GM08714 (cell line): Measurements from ENCODE around the gene VWF.

Experiments used
- H3K4me3 ChIP-seq: fragments of 200-500 bp; sonication (Bioruptor generic); 2 replicates; pipeline ENCODE4 v1.5.1; 2014; ENCODE audit warnings: mild to moderate bottlenecking, low read length, inconsistent platforms
- ZNF274 ChIP-seq: IDR thresholded peaks from 2 replicates; pipeline ENCODE4 v1.6.1; 2012; ENCODE audit warnings: mild to moderate bottlenecking, low read depth, low read length

The VWF gene

DNA sequence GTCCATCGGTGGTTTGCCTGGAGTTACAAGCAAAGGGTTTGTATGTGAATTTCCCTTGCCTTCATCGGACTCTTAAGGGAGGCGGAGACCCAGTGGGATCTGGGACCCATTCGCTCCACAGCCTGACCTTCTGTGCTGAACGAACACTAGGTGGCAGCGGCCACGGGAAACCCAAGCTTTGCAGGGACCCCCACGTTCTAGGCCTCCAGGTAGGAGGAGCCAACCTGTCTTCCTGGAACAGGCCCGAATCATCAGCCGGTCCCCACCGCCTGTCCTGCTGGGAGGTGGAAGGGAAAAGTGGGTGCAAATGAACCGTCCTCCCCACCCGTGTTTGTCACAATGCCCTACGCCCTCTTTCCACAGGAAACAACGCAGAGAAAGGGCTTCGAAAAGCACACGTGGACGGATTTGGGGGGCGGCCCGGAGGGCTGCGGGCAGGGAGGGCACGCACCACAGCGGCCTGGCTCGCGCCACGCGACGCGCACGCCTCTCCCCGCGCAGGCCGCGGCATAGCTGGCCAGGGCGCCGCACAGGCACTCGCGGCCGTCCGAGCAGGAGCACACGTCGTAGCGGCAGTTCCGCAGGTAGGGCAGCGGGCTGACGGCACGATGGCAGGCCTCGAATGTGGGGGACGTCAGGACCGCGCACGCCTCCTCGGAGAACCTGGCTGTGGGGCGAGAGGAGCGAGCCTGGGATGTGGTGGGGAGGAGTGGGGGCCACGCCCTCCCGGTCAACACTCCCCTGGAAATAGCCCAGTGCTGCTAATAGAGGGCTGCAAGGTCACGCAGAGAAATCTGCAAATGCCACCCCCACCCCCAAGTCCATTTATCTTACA is 67.8 kb downstream of the VWF start:
- TF ChIP-seq ZNF274 = no peak
- H3K4me3 ChIP-seq = no peak overlapping the region

DNA sequence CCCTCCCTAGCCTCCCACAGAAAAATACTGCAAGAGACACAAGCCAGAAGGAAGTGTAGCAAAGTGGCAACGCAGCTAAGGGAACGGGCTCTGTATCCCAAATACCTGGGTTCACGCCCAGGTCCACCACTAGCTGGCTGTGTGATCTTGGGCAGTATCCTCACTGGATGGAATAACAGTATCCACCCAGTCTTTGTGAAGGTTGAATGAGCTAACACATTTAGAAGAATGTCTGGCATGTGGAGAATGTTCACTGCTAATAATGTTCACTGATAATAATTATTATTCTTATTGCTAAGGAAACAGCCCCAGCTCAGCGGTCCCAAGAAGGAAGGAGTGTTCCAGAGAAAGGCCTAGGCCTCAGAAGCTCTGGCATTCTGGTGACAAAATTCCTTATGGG is 70.9 kb downstream of the VWF start:
- H3K4me3 ChIP-seq = no peak overlapping the region
- TF ChIP-seq ZNF274 = no peak

DNA sequence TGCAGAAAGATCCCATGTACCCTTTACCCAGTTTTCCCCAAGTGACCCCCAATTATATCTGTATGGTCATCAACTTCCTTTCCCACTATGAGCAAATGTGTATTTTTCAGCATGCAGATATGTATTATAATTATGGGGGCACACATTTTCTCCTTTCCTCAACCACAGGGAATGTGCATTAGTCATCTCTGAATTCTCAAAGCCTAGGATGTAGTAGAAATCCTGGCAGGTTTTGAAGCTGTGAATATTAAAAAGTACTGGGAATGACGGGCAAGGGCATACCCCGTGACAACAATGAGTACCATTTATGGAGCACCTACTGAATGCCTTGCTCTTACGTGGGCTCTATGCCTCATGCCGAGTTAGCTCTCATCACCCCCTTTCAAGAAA is 71.5 kb downstream of the VWF start:
- H3K4me3 ChIP-seq = no peak overlapping the region
- no peak for TF ChIP-seq ZNF274

DNA sequence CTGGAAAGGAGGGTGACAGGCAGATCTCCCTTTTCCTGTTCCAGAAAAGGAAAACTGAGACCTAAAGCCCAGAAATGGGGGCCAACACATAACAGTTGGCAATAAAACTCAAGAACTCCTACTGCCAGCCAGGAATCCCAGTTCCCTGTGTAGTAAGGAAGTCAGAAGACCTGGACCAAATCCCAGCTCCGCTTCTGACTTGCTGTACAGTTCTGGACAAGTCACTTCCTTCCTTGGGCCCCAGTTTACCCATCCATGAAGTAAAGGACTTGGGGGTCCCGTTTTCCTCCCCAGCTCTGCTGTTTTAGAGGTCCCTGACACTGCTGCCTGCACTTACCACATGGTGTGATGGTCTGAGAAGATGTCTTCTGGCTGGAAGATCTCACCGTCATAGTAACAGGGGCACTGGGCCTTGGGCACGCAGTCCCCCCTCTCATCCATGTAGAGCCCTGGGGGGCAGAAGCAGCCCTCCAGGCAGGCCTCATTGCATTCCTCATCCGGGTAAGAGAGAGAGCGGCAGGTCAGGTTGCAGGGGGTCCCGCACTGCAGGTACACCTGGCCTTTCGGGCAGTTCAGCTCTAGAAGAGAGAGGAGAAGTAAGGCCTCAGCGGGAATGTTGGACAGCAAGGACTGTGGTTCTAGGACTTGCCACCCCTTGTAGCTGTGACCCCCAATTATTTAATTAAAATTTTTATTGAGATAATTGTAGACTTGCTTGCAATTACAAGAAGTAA is 72.1 kb downstream of the VWF start:
- no peak overlapping the region for H3K4me3 ChIP-seq
- TF ChIP-seq ZNF274 = no peak

DNA sequence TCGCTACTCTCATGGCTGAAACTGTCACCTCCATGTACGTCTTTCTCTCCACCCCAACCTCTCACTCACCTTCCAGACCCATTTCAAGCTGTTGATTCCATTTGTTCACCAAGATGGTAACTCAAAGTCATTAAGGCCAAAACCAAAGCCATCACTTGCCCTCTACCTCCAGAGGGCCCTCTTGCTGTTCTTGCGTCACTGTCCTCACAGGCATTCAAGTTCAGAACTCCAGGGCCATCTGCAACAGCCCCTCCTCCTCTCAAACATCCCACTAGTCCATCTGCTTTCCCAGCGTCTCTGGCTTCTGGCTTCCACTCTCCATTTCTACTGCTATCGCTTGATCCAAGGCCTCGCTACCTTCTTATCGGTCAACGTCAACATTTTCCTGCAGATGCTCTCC is 74.5 kb downstream of the VWF start:
- no peak overlapping the region for H3K4me3 ChIP-seq
- no peak for TF ChIP-seq ZNF274

DNA sequence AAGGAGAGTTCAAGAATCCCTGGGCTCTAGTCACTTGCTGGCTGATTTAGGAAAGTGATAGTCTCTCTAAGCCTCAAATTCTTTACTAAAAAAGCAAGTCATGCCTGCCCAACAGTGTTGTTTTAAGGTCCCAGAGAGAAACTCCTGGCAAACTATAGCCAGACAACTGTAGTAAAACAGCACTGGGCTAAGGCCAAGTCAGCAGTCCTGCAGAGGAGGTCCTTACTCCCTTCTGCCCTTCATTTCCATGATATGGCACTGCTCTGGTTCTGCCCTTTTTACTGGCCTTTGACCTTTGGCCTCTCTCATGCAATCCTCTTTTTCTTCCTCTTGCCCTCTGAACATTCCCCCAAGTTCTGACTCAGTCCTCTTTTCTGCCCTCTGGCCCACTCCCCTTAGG is 74.9 kb downstream of the VWF start:
- no peak for TF ChIP-seq ZNF274
- no peak overlapping the region for H3K4me3 ChIP-seq

DNA sequence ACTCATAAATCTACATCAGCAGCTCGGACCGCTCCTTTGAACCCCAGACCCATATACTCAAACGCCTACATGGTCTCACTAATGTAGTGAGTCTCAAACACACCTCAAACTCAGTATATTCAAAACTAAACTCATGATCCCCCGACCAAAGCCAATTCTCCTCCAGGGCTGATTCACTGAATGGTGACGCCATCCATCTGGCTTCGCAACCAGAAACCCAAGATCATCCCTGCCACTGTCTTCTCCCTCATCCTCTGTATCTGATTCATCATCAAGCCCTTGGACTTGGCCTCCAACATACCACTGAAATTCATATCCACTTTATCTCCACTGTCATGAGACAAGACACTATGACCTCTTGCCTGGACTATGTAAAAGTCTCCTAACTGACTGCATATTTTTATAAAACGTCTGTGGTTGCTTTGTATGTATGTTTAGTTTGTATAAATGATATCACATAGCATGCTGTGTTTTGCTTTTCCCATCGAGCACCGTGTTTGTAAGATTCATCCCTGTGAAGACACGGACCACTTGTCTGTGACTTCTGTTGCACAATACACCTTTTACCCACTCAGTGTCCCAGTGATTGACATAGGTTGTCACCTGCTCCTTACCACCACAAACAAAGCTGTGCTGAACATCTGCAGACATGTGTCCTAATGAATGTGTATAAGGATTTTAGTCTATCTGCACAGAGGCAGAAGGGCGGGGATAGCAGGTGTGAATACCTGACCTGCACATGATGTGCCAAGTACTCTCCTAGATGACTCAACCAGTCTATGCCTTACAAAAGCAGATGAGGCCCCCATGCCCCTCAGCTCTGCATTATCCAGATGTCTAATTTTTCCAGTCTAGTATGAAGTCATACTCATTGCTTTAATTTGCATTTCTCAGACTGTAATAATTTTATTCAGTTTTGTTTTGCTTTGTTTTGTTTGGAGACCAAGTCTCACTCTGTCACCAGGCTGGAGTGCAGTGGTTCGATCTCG is 76.9 kb downstream of the VWF start:
- no peak overlapping the region for H3K4me3 ChIP-seq
- TF ChIP-seq ZNF274 = no peak

DNA sequence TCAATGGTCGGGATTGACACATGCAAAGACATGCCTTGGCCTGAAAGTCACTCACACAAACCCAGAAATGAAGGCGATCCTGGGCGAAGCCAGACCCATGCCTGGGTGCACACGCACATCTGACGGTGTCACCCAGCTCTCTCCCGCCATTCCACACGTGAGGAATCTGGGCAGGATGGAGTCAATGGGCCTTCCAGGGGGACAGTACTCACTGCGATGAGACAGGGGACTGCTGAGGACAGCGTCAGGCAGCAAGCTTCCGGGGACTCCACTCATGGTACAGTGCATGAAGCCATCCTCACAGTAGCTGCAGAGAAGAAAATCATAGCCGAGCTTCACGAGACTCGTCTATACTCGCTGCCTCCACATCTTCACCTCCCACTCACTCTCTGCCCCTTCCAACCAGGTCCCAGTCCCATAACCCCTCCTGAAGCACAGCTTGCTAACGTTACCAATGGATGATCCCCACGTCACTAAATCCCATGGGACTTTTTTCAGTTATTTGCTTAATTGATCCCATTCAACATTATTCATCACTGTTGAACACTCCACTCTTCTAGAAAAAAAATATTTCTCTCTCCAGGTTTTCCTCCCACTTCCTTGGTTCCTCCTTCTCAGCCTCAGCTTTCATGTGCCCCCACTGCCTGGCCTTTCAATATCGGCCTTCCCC is 77.8 kb downstream of the VWF start:
- no peak overlapping the region for H3K4me3 ChIP-seq
- no peak for TF ChIP-seq ZNF274

DNA sequence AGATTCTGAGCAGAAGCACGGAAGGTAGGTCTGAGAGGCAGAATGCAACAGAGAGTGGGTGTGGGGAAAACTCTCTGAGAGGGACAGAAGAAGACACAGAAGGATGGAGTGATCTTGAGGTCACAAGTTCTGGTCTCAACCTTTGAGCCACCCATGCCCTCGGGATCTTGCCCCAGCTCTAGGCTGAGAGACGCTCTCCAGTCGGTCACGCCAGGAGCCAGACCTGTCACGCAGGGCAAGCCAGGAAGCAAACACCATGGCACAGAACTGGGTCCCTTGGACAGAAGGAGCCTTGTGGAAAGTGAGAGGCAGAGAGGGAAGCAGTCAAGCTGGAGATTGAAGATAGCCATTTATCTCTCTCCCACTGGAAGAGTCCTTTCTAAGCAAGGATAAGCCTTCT is 79.0 kb downstream of the VWF start:
- H3K4me3 ChIP-seq = no peak overlapping the region
- TF ChIP-seq ZNF274 = no peak

DNA sequence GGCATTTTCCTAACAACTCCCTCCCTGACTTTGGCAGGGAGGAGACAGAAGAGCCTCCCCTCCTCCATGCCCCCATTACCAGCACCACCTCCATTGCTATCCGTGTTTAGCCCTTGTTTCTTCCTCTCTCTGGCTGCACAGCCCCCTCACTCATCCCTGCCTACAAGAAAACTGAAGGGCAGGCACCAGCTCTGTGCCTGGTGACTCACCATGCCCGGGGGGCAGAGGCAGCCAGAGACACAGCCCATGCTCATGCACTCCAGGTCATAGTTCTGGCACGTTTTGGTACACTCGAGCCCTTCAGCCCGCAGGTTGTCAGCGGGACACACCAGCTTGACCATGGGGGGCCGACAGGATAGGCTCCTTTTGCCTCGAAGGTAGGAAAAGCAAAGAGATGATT is 80.4 kb downstream of the VWF start:
- TF ChIP-seq ZNF274 = no peak

DNA sequence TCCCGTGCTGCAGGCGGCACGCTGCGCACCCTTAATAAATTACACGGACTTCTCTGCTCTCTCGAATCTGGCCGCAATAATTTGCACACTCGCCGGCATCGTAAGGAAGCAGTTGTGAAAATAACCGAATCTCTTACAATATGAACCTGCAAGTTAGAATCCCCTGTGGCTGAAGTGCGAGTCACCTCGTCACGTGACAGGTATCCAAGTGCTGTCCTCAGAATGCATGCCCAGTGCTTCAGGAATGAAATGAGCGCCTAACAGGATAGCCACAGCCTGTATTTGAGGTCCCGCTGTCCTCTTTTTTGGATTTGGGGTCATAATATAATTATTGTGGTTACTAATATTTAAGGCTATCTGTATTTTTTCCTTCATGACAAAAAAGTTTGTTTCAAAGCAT is 82.0 kb downstream of the VWF start:
- H3K4me3 ChIP-seq = no peak overlapping the region
- TF ChIP-seq ZNF274 = no peak

More for the DNA sequence above, 80.4 kb downstream of the VWF start:
- H3K4me3 ChIP-seq = no peak overlapping the region

DNA sequence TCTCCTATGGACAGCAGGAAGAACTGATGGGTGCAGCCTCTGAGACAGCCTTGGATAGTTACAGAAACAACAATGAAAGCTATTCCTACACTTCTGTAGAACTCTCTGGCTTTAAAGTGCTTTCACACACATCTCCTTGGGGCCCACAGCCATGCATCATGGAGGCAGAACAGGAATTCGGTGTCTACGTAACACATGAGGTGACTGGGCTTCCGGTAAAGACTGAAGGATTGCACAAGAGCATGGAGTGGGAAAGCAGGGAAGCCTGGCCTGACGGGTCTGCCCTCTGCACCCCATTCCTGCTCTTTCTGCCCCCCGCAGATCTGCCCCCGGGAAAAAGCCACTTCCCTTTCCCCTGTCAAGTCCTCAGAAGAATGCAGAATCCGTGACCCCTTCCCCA is 82.6 kb downstream of the VWF start:
- no peak for TF ChIP-seq ZNF274
- no peak overlapping the region for H3K4me3 ChIP-seq

DNA sequence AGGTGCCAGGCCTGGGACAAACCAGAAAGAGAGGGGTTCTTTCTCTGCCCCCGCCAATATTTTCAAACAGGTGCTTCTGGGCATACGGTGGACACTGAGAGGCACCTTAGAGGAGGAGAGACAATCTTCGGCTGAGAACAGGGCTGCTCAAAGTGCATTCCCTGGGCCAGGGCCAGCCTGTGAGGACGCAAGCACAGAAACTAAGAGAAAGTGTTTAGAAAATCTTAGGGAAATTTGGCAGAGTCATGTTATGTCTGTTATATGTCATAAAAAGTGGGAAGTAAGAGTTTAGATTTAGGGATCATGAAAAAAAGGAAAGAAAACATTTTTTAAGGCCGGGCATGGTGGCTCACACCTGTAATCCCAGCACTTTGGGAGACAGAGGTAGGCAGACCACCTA is 83.7 kb downstream of the VWF start:
- H3K4me3 ChIP-seq = no peak overlapping the region
- TF ChIP-seq ZNF274 = no peak
